DOHH2 (cell line): Measurements from ENCODE around the gene MRPS16.

ENCODE experiments used
- H3F3A ChIP-seq: fragments of 200-600 bp; sonication (generic), shearing (Covaris generic); 2 replicates; pipeline ENCODE4 v1.6.0; 2016; ENCODE audit warnings: antibody characterized with exemption, mild to moderate bottlenecking; ENCODE audit not compliant: control insufficient read depth, insufficient read depth
- H3K27ac ChIP-seq: fragments of 200-600 bp; sonication (generic); 2 replicates; pipeline ENCODE4 v1.5.1; 2014; ENCODE audit warnings: low read depth, mild to moderate bottlenecking, low read length, moderate library complexity
- H3K27me3 ChIP-seq: fragments of 200-600 bp; sonication (generic); 2 replicates; pipeline ENCODE4 v1.6.1; 2014; ENCODE audit warnings: mild to moderate bottlenecking, low read length, mixed read lengths; ENCODE audit not compliant: control insufficient read depth
- H3K36me3 ChIP-seq: fragments of 200-600 bp; sonication (generic); 2 replicates; pipeline ENCODE4 v1.6.1; 2014; ENCODE audit warnings: mild to moderate bottlenecking, low read length, moderate library complexity, mixed read lengths; ENCODE audit not compliant: control insufficient read depth
- H3K4me1 ChIP-seq: fragments of 200-600 bp; sonication (generic); 2 replicates; pipeline ENCODE4 v1.6.1; 2014; ENCODE audit warnings: mild to moderate bottlenecking, low read length, mixed read lengths; ENCODE audit not compliant: control insufficient read depth
- H3K4me2 ChIP-seq: fragments of 200-600 bp; sonication (generic); 2 replicates; pipeline ENCODE4 v1.6.0; 2014; ENCODE audit warnings: mild to moderate bottlenecking, low read length, moderate library complexity
- H3K4me3 ChIP-seq: fragments of 200-600 bp; sonication (generic); 2 replicates; pipeline ENCODE4 v1.5.1; 2014; ENCODE audit warnings: mild to moderate bottlenecking, low read length, mixed read lengths
- H3K79me2 ChIP-seq: fragments of 200-600 bp; sonication (generic); 2 replicates; pipeline ENCODE4 v1.6.1; 2014; ENCODE audit warnings: mild to moderate bottlenecking, low read length, mixed read lengths; ENCODE audit not compliant: control insufficient read depth
- H3K9me2 ChIP-seq: fragments of 200-600 bp; sonication (generic); replicated peaks from 2 replicates; pipeline ENCODE4 v1.6.1; 2014; ENCODE audit warnings: mild to moderate bottlenecking, low read length, mixed read lengths; ENCODE audit not compliant: control insufficient read depth
- H3K9me3 ChIP-seq: fragments of 200-600 bp; sonication (generic); 2 replicates; pipeline ENCODE4 v1.6.1; 2014; ENCODE audit warnings: antibody characterized with exemption, low read length, mixed read lengths; ENCODE audit not compliant: control insufficient read depth, insufficient read depth
- H4K20me1 ChIP-seq: fragments of 200-600 bp; sonication (generic); 2 replicates; pipeline ENCODE4 v1.6.0; 2014; ENCODE audit warnings: low read depth, mild to moderate bottlenecking, antibody characterized with exemption, low read length, moderate library complexity; ENCODE audit not compliant: control insufficient read depth, insufficient read depth
- EZH2phosphoT487 ChIP-seq: fragments of 200-600 bp; sonication (generic); IDR thresholded peaks from 2 replicates; pipeline ENCODE4 v1.6.1; 2017; ENCODE audit warnings: borderline replicate concordance, mild to moderate bottlenecking, antibody characterized with exemption, low read length, moderate library complexity, mixed read lengths
- TF ChIP-seq, protein P1 (sequence below): fragments of 200-600 bp; sonication (generic); IDR thresholded peaks from one replicate; pipeline ENCODE4 v1.5.1; 2014; ENCODE audit warnings: antibody characterized with exemption, mild to moderate bottlenecking, low read depth, low read length; ENCODE audit not compliant: poor library complexity, severe bottlenecking

The MRPS16 gene

DNA sequence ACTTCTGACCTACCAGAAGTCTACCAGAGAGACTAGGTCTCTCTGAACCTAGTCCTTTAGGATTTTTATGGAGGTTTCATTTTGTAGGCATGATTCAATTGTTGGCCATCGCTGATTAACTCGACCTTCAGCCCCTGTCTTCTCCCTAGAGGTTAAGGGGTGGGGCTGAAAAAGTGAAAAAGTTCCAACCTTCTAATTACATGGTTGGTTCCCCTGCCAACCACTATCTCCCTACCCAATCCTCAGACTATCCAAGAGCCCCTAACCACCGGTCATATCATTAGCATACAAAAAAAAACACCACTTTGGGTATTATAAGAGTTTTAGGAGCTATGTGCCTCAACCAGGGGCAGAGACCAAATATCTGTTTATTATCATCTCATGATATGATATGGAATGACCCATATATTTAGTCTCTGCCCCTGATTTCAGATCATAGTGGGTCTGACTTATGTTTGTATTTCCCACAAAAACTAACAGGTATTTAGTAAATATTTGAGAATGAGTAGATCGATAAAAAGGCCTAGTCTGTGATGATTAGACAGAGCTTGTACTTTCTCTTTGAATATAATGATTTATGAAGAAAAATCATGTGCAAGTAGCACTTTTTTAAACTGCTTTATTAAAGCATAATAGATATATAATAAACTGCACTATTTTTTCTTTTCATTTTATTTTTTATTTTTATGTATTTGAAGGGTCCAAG, 41.2 kb downstream of the MRPS16 start:
- no peaks in the 10 kb centered on the region for H4K20me1 ChIP-seq

DNA sequence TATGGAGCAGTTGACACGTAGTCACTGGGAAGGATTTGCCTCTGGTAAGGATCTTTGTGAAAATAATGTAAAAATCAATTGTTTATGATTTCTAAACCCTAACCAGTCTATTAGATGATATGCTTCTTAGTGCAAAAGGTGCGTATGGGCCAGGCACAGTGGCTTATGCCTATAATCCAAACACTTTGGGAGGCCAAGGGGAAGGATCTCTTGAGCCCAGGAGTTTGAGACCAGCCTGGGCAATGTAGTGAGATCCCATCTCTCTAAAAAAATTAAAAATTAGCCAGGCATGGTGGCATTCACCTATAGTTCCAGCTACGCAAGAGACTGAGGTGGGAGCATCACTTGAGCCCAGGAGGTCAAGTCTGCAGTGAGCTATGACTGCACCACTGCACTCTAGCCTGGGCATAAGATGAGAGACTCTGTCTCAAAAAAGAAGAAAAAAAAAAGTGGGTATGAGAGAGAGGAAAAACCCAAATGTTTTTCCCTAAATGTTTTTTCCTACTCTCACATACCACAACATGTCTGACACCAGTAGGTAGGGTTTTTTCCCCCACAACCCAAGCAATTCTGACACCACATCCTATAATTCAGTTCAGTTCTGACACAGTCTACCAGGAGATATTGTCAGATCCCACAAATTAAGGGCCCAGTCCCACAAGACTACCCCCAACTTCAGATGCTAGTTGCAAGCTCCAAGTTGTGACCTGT, 41.9 kb downstream of the MRPS16 start:
- Histone ChIP-seq H3K79me2 (no peaks in the 10 kb centered on the region), H3K27ac (no peak overlapping the region), H3K9me2 (no peaks in the 10 kb centered on the region), H3K36me3 (no peaks in the 10 kb centered on the region), H3K4me1 (no peaks in the 10 kb centered on the region), H3K4me3 (no peak overlapping the region), H3F3A (no peaks in the 10 kb centered on the region), H3K9me3 (no peaks in the 10 kb centered on the region), H4K20me1 (no peaks in the 10 kb centered on the region), H3K27me3 (no peaks in the 10 kb centered on the region), H3K4me2 (no peak overlapping the region)
- no peak for TF ChIP-seq EZH2phosphoT487
- TF ChIP-seq, protein P1, sequence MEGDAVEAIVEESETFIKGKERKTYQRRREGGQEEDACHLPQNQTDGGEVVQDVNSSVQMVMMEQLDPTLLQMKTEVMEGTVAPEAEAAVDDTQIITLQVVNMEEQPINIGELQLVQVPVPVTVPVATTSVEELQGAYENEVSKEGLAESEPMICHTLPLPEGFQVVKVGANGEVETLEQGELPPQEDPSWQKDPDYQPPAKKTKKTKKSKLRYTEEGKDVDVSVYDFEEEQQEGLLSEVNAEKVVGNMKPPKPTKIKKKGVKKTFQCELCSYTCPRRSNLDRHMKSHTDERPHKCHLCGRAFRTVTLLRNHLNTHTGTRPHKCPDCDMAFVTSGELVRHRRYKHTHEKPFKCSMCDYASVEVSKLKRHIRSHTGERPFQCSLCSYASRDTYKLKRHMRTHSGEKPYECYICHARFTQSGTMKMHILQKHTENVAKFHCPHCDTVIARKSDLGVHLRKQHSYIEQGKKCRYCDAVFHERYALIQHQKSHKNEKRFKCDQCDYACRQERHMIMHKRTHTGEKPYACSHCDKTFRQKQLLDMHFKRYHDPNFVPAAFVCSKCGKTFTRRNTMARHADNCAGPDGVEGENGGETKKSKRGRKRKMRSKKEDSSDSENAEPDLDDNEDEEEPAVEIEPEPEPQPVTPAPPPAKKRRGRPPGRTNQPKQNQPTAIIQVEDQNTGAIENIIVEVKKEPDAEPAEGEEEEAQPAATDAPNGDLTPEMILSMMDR = no peak

More for the DNA sequence above, 41.2 kb downstream of the MRPS16 start:
- TF ChIP-seq EZH2phosphoT487 = no peak
- no peaks in the 10 kb centered on the region for H3K27me3 ChIP-seq
- H3K79me2 ChIP-seq = no peaks in the 10 kb centered on the region
- H3F3A ChIP-seq = no peaks in the 10 kb centered on the region
- H3K27ac ChIP-seq = no peak overlapping the region
- no peaks in the 10 kb centered on the region for H3K9me2 ChIP-seq
- no peak overlapping the region for H3K4me3 ChIP-seq
- H3K4me2 ChIP-seq = no peak overlapping the region
- H3K4me1 ChIP-seq = no peaks in the 10 kb centered on the region
- H3K9me3 ChIP-seq = no peaks in the 10 kb centered on the region
- H3K36me3 ChIP-seq = no peaks in the 10 kb centered on the region

DNA sequence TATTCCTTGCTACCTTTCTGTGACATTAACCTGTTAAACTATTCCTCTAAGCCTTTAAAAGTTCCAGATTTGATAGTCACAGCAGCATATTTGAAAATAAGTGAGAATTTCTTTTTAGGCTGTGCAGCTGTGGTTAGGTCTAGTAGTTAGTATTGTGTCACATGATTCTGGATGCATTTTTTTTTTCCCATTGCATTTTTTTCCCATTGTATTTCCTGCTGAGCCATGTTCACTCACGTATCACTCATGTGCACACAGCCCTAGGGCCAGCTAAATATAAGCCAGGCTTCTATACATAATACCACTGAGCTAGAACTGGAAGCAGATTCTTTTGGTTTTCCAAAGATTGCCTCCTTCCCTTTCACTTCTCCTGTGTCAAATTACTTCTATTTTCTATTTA, 42.7 kb downstream of the MRPS16 start:
- Histone ChIP-seq H3K9me3 (no peaks in the 10 kb centered on the region), H3K4me2 (no peak overlapping the region), H3K79me2 (no peaks in the 10 kb centered on the region), H3K27ac (no peak overlapping the region), H3K4me3 (no peak overlapping the region), H4K20me1 (no peaks in the 10 kb centered on the region), H3K4me1 (no peaks in the 10 kb centered on the region), H3K36me3 (no peaks in the 10 kb centered on the region), H3F3A (no peaks in the 10 kb centered on the region), H3K9me2 (no peaks in the 10 kb centered on the region), H3K27me3 (no peaks in the 10 kb centered on the region)
- TF ChIP-seq EZH2phosphoT487 = no peak
- TF ChIP-seq, protein P1 = no peak

DNA sequence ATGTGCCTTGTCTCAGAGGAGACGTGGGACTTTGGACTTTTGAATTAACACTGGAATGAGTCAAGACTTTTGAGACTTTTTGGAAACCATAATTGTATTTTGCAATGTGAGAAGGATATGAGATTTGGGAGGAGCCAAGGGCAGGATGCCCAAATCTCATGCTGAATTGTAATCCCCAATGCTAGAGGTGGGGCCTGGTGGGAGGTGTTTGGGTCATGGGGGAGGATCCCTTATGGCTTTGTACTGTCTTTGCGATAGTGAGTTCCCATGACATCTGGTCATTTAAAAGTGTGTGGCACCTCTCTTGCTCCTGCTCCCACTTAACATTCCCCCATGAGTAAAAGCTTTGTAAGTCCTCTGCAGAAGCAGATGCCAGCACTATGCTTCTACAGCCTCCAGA, 44.6 kb downstream of the MRPS16 start:
- Histone ChIP-seq H3K4me1 (no peaks in the 10 kb centered on the region), H3K4me3 (no peak overlapping the region), H3K9me3 (no peaks in the 10 kb centered on the region), H4K20me1 (no peaks in the 10 kb centered on the region), H3K27me3 (no peaks in the 10 kb centered on the region), H3K9me2 (no peaks in the 10 kb centered on the region), H3K36me3 (no peaks in the 10 kb centered on the region), H3K79me2 (no peaks in the 10 kb centered on the region), H3F3A (no peaks in the 10 kb centered on the region), H3K4me2 (no peak overlapping the region), H3K27ac (no peak overlapping the region)
- TF ChIP-seq, protein P1 = no peak
- TF ChIP-seq EZH2phosphoT487 = no peak
